HFF-Myc (cell line): ENCODE data around the gene CORIN.
"Not testable (repeated sequence)": the region's sequence is repeated elsewhere in the genome, so short reads cannot be mapped to it uniquely, and the experiment has no call there.

Source experiments
- DNase-seq: peaks from one replicate; pipeline ENCODE4 v3.0.0-alpha.2; 2011; ENCODE audit warnings: low read depth; ENCODE audit errors: extremely low read depth
- H3K4me3 ChIP-seq: replicated peaks from 2 replicates; pipeline ENCODE4 v1.5.1; 2011; ENCODE audit warnings: low read depth, mild to moderate bottlenecking, control low read depth, low read length
- TF ChIP-seq, protein P1 (sequence below): IDR thresholded peaks from 2 replicates; pipeline ENCODE4 v1.5.1; 2012; ENCODE audit warnings: mild to moderate bottlenecking, low read depth, low read length, control low read depth; ENCODE audit errors: missing control alignments

CORIN gene

GRCh38 chr4:47763279-47763678, 74.6 kb downstream of the CORIN start:
- TF ChIP-seq, protein P1, sequence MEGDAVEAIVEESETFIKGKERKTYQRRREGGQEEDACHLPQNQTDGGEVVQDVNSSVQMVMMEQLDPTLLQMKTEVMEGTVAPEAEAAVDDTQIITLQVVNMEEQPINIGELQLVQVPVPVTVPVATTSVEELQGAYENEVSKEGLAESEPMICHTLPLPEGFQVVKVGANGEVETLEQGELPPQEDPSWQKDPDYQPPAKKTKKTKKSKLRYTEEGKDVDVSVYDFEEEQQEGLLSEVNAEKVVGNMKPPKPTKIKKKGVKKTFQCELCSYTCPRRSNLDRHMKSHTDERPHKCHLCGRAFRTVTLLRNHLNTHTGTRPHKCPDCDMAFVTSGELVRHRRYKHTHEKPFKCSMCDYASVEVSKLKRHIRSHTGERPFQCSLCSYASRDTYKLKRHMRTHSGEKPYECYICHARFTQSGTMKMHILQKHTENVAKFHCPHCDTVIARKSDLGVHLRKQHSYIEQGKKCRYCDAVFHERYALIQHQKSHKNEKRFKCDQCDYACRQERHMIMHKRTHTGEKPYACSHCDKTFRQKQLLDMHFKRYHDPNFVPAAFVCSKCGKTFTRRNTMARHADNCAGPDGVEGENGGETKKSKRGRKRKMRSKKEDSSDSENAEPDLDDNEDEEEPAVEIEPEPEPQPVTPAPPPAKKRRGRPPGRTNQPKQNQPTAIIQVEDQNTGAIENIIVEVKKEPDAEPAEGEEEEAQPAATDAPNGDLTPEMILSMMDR: no peak
- no peak for DNase-seq
- no peak overlapping the region for H3K4me3 ChIP-seq

- DNase-seq: no peak
- no peak overlapping the region for H3K4me3 ChIP-seq
- TF ChIP-seq, protein P1: no peak
Measured at GRCh38 chr4:47762376-47763266, 75.2 kb downstream of the CORIN start.

DNA sequence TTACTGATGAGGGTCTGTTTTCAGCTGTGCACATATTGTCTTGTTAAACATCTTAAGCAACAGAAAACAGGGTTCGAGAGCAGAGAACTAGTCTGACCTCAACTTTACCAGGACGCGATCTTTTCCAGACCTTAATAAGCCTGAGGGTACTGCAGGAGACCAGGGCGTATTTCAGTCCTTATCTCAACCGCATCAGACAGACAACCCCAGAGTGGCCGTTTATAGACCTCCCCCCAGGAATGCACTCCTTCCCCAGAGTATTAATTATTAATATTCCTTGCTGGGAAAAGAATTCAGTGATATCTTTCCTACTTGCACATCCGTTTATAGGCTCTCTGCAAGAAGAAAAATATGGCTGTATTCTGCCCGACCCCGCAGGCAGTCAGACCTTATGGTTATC, 84.6 kb downstream of the CORIN start:
- not testable (repeated sequence) for DNase-seq, H3K4me3 ChIP-seq

GRCh38 chr4:47752214-47752613, 85.7 kb downstream of the CORIN start:
- TF ChIP-seq, protein P1: no peak
- H3K4me3 ChIP-seq: no peak overlapping the region
- DNase-seq: no peak

DNA sequence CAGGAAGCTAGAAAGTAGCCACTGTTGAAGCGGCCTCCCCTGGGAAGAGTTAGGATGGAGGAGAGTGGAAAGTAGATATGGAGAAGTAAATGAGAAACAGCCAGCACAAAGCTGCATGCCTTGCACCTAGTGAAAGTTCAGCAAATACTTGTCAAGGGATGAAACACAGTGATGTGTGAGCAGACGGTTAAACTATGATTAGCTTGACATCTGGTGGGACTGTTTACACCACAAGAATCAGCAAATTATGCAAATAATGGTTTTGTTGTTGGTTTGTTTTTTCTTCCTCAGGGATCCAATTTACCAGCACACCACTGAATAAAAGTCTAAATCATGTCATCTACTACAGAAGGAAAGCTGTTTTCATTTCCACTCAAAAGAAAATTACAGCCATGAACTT, 87.1 kb downstream of the CORIN start:
- H3K4me3 ChIP-seq: no peak overlapping the region
- no peak for DNase-seq
- TF ChIP-seq, protein P1: no peak

DNA sequence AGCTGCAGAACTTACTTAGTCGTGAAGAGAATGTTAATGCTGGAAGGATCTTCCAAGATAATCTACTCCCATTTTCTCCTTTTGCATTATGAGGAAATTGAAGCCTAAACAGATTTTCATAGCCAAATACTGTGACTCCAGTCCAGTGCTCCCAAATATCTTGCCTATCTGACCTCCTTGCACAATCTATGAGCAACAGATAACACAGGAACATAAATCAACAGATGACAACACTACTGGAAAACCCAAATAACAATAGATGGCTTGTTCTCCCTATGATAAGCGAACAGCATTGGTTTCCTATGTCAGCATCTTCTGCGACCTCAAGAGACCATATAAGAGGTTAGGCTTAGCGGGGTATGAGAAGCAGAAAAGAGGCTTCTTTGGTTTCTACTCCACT, 88.0 kb downstream of the CORIN start:
- H3K4me3 ChIP-seq: no peak overlapping the region
- no peak for DNase-seq
- TF ChIP-seq, protein P1: no peak

GRCh38 chr4:47749060-47749459, 88.8 kb downstream of the CORIN start:
- no peak for DNase-seq
- TF ChIP-seq, protein P1: no peak
- H3K4me3 ChIP-seq: no peak overlapping the region
